ENCODE results near the gene F3.

F3 gene

DNA sequence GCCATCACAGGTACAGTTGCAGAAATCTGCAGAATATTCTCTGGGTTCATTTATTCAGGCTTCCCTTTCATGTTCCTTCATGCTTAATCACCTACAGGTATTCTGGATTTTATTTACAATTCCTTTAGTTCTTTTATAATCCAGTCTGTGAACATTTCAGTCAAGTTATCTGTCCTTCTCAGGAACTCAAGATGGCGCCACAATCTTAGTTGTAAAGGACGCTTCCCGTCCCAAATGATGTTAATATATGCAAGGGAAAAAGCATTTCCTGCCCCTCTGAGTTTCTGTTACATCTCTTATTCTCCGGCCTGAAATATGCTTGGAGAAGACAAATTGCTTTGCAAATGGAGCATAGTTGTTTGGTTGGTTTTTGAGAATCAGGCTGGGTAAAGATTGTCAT is 19.3 kb downstream of the F3 start:
- H3K36me3 ChIP-seq: peaks cover 18% of the 10 kb centered on the region
- no peaks in the 10 kb centered on the region for H3K4me1 ChIP-seq (ENCODE audit: control insufficient read depth in 1 of 2, insufficient read depth in 1 of 2, low read depth in 1 of 2, low read length in 1 of 2)
- TF ChIP-seq, protein P1, sequence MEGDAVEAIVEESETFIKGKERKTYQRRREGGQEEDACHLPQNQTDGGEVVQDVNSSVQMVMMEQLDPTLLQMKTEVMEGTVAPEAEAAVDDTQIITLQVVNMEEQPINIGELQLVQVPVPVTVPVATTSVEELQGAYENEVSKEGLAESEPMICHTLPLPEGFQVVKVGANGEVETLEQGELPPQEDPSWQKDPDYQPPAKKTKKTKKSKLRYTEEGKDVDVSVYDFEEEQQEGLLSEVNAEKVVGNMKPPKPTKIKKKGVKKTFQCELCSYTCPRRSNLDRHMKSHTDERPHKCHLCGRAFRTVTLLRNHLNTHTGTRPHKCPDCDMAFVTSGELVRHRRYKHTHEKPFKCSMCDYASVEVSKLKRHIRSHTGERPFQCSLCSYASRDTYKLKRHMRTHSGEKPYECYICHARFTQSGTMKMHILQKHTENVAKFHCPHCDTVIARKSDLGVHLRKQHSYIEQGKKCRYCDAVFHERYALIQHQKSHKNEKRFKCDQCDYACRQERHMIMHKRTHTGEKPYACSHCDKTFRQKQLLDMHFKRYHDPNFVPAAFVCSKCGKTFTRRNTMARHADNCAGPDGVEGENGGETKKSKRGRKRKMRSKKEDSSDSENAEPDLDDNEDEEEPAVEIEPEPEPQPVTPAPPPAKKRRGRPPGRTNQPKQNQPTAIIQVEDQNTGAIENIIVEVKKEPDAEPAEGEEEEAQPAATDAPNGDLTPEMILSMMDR (IDR thresholded peaks at IDR 0.05): no peak
- H3K27me3 ChIP-seq: no peaks in the 10 kb centered on the region
- H3K27ac ChIP-seq: no peak overlapping the region
- H3K4me3 ChIP-seq (ENCODE audit: low read depth in 1 of 2, low read length in 1 of 2): no peak overlapping the region
- H3K9me3 ChIP-seq: no peaks in the 10 kb centered on the region

DNA sequence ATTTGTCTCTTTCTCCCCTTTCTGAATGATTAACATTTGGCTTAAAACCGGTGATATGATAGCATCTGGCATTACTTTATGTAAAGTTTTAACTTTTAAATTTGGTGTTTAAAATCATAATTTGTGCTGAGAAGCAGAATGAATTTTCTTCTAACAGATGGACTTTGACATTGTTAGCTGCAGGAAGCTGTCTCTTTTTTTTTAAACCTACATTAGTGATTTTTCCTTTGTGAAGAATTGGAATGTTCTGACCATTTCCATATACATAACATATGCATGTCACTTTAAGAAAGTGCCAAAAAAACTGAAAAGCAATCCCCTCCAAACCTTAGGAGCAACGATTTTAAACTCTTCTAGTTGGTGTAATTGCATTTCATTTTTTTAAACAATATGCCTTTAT is 22.2 kb downstream of the F3 start:
- no peaks in the 10 kb centered on the region for H3K27me3 ChIP-seq
- no peaks in the 10 kb centered on the region for H3K9me3 ChIP-seq
- no peak overlapping the region for H3K4me3 ChIP-seq (ENCODE audit: low read depth in 1 of 2, low read length in 1 of 2)
- no peaks in the 10 kb centered on the region for H3K4me1 ChIP-seq (ENCODE audit: control insufficient read depth in 1 of 2, insufficient read depth in 1 of 2, low read depth in 1 of 2, low read length in 1 of 2)
- H3K27ac ChIP-seq: no peak overlapping the region
- TF ChIP-seq, protein P1 (IDR thresholded peaks at IDR 0.05): no peak
- peaks cover 19% of the 10 kb centered on the region for H3K36me3 ChIP-seq

DNA sequence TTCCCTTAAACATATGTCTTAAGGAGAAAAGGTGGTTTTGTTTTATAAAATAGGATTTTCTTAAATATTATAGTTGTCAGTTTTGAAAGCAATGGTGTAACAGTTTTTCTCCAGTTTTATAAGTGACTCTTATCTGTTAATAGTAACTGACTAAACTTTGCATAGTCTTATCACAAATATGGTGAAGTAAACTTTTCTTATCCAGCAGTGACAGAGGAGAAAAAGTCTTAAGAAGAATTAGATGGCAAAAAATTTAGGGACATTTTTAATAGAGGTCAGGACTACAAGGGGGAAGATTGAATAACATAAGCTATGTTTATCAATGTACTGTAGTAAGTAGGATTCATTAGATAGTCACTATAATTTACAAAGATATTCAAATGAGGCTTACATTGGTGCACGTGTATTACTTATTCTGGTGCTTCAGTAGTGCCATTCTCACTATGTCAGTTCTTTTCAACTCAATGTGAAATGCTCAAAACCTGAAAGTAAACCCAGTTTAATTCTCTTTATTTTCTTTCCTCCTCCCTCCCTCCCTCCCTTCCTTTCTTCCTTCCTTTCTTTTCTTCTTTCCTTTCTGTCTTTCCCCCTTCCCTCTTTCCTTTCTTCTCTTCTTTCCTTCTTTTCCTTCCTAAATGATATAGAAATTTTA is 26.1 kb downstream of the F3 start:
- Histone ChIP-seq H3K27ac (no peak overlapping the region), H3K4me3 (ENCODE audit: low read depth in 1 of 2, low read length in 1 of 2) (no peak overlapping the region), H3K36me3 (peaks cover 19% of the 10 kb centered on the region), H3K27me3 (no peaks in the 10 kb centered on the region), H3K9me3 (no peaks in the 10 kb centered on the region), H3K4me1 (ENCODE audit: control insufficient read depth in 1 of 2, insufficient read depth in 1 of 2, low read depth in 1 of 2, low read length in 1 of 2) (no peaks in the 10 kb centered on the region)
- TF ChIP-seq, protein P1 (IDR thresholded peaks at IDR 0.05): no peak

DNA sequence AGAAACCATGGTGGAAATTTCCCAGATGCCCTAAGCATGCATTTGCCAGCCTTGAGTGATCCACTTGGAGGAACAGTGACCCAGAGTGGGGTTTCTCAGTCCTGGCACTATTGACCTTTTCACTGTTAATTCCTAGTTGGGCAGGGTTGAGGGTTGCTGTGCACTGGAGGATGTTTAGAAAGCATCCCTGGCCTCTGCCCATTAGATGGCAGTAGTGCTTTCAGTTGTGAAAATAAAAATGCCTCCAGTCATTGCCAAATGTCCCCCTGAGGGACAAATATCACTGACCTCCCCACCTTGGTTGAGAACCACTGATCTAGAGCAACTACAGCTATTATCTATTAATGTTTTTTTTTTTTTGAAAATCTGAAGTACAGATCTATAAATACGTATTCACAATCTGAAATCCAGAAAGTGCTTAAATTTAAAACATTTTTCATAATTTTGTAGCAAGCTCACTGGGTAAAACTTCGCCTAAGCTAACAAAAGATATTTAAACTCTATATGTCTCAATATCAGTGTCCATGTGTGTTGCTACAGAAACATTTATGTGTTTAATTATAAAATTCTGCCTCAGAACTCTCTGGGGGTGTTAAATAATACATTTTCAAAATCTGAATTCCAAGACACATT is 27.3 kb downstream of the F3 start:
- H3K27ac ChIP-seq: no peak overlapping the region
- H3K27me3 ChIP-seq: no peaks in the 10 kb centered on the region
- TF ChIP-seq, protein P1 (IDR thresholded peaks at IDR 0.05): no peak
- H3K4me3 ChIP-seq (ENCODE audit: low read depth in 1 of 2, low read length in 1 of 2): no peak overlapping the region
- H3K36me3 ChIP-seq: peaks cover 15% of the 10 kb centered on the region
- H3K4me1 ChIP-seq (ENCODE audit: control insufficient read depth in 1 of 2, insufficient read depth in 1 of 2, low read depth in 1 of 2, low read length in 1 of 2): no peaks in the 10 kb centered on the region
- H3K9me3 ChIP-seq: no peaks in the 10 kb centered on the region

DNA sequence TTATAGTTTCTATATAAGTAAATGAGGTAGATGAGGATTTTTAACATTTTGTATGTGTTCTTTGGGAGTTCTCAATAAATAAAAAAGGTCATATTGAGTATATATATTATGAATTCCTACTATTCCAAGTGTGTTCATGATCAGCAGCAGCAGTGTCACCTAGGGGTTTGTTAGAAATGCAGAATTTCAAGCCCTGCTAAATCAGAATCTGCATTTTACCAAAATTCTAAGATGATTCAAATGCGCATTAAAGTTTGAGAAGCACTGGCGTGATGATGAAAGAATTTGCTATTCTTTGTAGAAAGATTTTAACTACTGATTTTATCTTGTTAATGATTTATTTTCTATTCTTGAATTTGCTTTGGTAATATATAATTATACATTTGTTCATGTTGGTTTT is 28.7 kb downstream of the F3 start:
- TF ChIP-seq, protein P1 (IDR thresholded peaks at IDR 0.05): no peak
- Histone ChIP-seq H3K9me3 (no peaks in the 10 kb centered on the region), H3K27ac (no peak overlapping the region)

More for the DNA sequence above, 28.7 kb downstream of the F3 start:
- Histone ChIP-seq H3K4me1 (ENCODE audit: control insufficient read depth in 1 of 2, insufficient read depth in 1 of 2, low read depth in 1 of 2, low read length in 1 of 2) (no peaks in the 10 kb centered on the region), H3K27me3 (no peaks in the 10 kb centered on the region), H3K4me3 (ENCODE audit: low read depth in 1 of 2, low read length in 1 of 2) (no peak overlapping the region), H3K36me3 (peaks cover 7% of the 10 kb centered on the region)

Data from neutrophil (primary cell).